ENCODE results near the gene ELAVL4.

ELAVL4 gene

GRCh38 chr1:50193002-50193401 lies 84.3 kb downstream of the ELAVL4 start:
- no peak for TF ChIP-seq TCF4 (CRISPR knock-in tag; IDR thresholded peaks at IDR 0.05; ENCODE audit: borderline replicate concordance)
- no peak for TF ChIP-seq ZNF8 (CRISPR knock-in tag; IDR thresholded peaks at IDR 0.05)
- no peak for TF ChIP-seq POU6F1 (CRISPR knock-in tag; IDR thresholded peaks at IDR 0.05; ENCODE audit: borderline replicate concordance, low read depth)
- no peak for TF ChIP-seq RARB (CRISPR knock-in tag; IDR thresholded peaks at IDR 0.05)
- TF ChIP-seq, protein P1, sequence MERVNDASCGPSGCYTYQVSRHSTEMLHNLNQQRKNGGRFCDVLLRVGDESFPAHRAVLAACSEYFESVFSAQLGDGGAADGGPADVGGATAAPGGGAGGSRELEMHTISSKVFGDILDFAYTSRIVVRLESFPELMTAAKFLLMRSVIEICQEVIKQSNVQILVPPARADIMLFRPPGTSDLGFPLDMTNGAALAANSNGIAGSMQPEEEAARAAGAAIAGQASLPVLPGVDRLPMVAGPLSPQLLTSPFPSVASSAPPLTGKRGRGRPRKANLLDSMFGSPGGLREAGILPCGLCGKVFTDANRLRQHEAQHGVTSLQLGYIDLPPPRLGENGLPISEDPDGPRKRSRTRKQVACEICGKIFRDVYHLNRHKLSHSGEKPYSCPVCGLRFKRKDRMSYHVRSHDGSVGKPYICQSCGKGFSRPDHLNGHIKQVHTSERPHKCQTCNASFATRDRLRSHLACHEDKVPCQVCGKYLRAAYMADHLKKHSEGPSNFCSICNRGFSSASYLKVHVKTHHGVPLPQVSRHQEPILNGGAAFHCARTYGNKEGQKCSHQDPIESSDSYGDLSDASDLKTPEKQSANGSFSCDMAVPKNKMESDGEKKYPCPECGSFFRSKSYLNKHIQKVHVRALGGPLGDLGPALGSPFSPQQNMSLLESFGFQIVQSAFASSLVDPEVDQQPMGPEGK (CRISPR knock-in tag; IDR thresholded peaks at IDR 0.05; ENCODE audit: borderline replicate concordance): no peak
- no peak for TF ChIP-seq PPARA (CRISPR knock-in tag; IDR thresholded peaks at IDR 0.05; ENCODE audit: borderline replicate concordance)
- TF ChIP-seq, protein P2, sequence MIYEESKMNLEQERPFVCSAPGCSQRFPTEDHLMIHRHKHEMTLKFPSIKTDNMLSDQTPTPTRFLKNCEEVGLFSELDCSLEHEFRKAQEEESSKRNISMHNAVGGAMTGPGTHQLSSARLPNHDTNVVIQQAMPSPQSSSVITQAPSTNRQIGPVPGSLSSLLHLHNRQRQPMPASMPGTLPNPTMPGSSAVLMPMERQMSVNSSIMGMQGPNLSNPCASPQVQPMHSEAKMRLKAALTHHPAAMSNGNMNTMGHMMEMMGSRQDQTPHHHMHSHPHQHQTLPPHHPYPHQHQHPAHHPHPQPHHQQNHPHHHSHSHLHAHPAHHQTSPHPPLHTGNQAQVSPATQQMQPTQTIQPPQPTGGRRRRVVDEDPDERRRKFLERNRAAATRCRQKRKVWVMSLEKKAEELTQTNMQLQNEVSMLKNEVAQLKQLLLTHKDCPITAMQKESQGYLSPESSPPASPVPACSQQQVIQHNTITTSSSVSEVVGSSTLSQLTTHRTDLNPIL (CRISPR knock-in tag; IDR thresholded peaks at IDR 0.05; ENCODE audit: low read depth): no peak
- TF ChIP-seq BACH2 (CRISPR knock-in tag; IDR thresholded peaks at IDR 0.05; ENCODE audit: borderline replicate concordance): no peak
- no peak for TF ChIP-seq OSR1 (CRISPR knock-in tag; IDR thresholded peaks at IDR 0.05)
- TF ChIP-seq ESRRG (CRISPR knock-in tag; IDR thresholded peaks at IDR 0.05): no peak
- ATAC-seq: no peak

DNA sequence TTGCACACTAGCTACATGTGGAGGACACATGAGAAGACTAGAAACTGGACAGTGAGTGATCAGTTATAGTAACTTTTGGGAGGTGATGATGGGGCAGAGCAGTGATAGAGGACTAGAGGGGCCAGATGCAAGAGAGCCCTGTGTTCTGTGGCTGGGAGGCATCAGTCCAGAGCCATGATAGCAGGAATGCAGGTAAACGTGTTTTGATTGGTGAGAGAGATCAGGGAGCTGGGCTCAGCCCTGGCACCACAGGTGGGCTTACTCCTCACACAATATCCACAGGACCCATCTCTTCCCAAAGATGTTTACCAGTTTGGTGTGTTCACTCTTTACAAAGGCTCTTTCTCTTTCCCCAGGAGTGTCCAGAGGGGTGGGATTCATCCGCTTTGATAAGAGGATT lies 86.5 kb downstream of the ELAVL4 start:
- ATAC-seq: no peak
- TF ChIP-seq ZC3H10 (CRISPR knock-in tag; IDR thresholded peaks at IDR 0.05) (no peak), BACH2 (CRISPR knock-in tag; IDR thresholded peaks at IDR 0.05; ENCODE audit: borderline replicate concordance) (no peak), OSR1 (CRISPR knock-in tag; IDR thresholded peaks at IDR 0.05) (no peak), CSDC2 (CRISPR knock-in tag; IDR thresholded peaks at IDR 0.05) (no peak), ISL1 (CRISPR knock-in tag; IDR thresholded peaks at IDR 0.05) (no peak), ZNF565 (CRISPR knock-in tag; conservative IDR thresholded peaks at IDR 0.05; ENCODE audit: low read depth) (no peak), PPARA (CRISPR knock-in tag; IDR thresholded peaks at IDR 0.05; ENCODE audit: borderline replicate concordance) (no peak), ZNF8 (CRISPR knock-in tag; IDR thresholded peaks at IDR 0.05) (no peak), ZFP3 (CRISPR knock-in tag; IDR thresholded peaks at IDR 0.05) (no peak), RARB (CRISPR knock-in tag; IDR thresholded peaks at IDR 0.05) (no peak), ZNF70 (CRISPR knock-in tag; IDR thresholded peaks at IDR 0.05) (no peak), TSHZ2 (CRISPR knock-in tag; IDR thresholded peaks at IDR 0.05) (no peak)

DNA sequence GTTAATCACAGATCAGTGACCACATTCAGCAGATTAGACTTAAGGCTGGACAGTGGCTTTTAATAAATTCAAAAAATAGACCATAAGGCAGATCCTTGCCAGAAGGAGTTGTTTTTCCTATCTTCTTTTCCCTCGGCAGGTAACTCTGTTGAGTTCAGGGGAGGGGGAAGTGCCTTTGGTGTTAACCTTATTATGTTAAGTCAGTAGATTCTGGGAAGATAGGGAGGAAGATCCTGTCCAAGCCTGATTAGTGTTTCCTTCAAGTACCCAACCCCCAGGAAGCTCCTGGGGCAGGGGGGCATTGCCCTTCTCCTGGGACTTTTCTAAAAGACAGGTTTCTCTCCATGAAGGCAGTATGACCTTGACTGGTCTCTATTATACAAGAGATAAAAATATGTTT lies 87.4 kb downstream of the ELAVL4 start:
- ATAC-seq: no peak
- TF ChIP-seq ISL1 (CRISPR knock-in tag; IDR thresholded peaks at IDR 0.05): no peak
- no peak for TF ChIP-seq TSHZ2 (CRISPR knock-in tag; IDR thresholded peaks at IDR 0.05)
- TF ChIP-seq, protein P2 (CRISPR knock-in tag; IDR thresholded peaks at IDR 0.05; ENCODE audit: low read depth): no peak
- TF ChIP-seq, protein P3, sequence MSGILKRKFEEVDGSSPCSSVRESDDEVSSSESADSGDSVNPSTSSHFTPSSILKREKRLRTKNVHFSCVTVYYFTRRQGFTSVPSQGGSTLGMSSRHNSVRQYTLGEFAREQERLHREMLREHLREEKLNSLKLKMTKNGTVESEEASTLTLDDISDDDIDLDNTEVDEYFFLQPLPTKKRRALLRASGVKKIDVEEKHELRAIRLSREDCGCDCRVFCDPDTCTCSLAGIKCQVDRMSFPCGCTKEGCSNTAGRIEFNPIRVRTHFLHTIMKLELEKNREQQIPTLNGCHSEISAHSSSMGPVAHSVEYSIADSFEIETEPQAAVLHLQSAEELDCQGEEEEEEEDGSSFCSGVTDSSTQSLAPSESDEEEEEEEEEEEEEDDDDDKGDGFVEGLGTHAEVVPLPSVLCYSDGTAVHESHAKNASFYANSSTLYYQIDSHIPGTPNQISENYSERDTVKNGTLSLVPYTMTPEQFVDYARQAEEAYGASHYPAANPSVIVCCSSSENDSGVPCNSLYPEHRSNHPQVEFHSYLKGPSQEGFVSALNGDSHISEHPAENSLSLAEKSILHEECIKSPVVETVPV (CRISPR knock-in tag; IDR thresholded peaks at IDR 0.05): no peak
- no peak for TF ChIP-seq TOX (CRISPR knock-in tag; IDR thresholded peaks at IDR 0.05; ENCODE audit: borderline replicate concordance)
- TF ChIP-seq PPARA (CRISPR knock-in tag; IDR thresholded peaks at IDR 0.05; ENCODE audit: borderline replicate concordance): no peak
- TF ChIP-seq CSDC2 (CRISPR knock-in tag; IDR thresholded peaks at IDR 0.05): no peak
- TF ChIP-seq, protein P1 (CRISPR knock-in tag; IDR thresholded peaks at IDR 0.05; ENCODE audit: borderline replicate concordance): no peak
- TF ChIP-seq RARB (CRISPR knock-in tag; IDR thresholded peaks at IDR 0.05): no peak
- no peak for TF ChIP-seq BACH2 (CRISPR knock-in tag; IDR thresholded peaks at IDR 0.05; ENCODE audit: borderline replicate concordance)
- no peak for TF ChIP-seq ZC3H10 (CRISPR knock-in tag; IDR thresholded peaks at IDR 0.05)
- no peak for TF ChIP-seq ZNF565 (CRISPR knock-in tag; conservative IDR thresholded peaks at IDR 0.05; ENCODE audit: low read depth)
- no peak for TF ChIP-seq TCF4 (CRISPR knock-in tag; IDR thresholded peaks at IDR 0.05; ENCODE audit: borderline replicate concordance)
- no peak for TF ChIP-seq ZFP3 (CRISPR knock-in tag; IDR thresholded peaks at IDR 0.05)
- TF ChIP-seq ZFP30 (CRISPR knock-in tag; IDR thresholded peaks at IDR 0.05): no peak
- TF ChIP-seq GLIS3 (CRISPR knock-in tag; IDR thresholded peaks at IDR 0.05): no peak

Data from SK-N-SH treated with all-trans-retinoic acid at 6 μM for 48 hours (cell line).